Measurements from ENCODE around the gene TMCO4.

DNA sequence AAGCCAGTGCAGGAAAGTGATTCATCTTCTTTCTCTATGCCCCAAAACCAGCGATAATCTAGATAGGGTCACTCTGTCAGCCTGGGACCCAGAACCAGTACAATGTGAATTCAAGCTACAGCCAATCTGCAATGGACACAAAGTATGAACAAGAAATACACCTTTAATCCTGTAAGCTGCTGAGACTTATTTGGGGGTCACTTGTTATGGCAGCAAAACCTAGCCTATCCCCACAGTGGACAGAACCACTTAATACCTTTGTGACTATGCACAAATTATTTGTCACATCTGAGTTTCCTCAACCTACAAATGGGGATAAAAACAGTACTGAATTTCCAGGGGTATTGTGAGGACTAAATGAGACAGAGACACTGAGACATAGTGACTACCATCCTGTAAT is 50.0 kb downstream of the TMCO4 start:
- TF ChIP-seq, protein P1, sequence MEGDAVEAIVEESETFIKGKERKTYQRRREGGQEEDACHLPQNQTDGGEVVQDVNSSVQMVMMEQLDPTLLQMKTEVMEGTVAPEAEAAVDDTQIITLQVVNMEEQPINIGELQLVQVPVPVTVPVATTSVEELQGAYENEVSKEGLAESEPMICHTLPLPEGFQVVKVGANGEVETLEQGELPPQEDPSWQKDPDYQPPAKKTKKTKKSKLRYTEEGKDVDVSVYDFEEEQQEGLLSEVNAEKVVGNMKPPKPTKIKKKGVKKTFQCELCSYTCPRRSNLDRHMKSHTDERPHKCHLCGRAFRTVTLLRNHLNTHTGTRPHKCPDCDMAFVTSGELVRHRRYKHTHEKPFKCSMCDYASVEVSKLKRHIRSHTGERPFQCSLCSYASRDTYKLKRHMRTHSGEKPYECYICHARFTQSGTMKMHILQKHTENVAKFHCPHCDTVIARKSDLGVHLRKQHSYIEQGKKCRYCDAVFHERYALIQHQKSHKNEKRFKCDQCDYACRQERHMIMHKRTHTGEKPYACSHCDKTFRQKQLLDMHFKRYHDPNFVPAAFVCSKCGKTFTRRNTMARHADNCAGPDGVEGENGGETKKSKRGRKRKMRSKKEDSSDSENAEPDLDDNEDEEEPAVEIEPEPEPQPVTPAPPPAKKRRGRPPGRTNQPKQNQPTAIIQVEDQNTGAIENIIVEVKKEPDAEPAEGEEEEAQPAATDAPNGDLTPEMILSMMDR (IDR thresholded peaks at IDR 0.05), result no peak
- no peak for TF ChIP-seq POLR2AphosphoS5 (IDR thresholded peaks at IDR 0.05)

Data from sigmoid colon (tissue), 4 donors.